Astrocyte of the spinal cord (primary cell): Measurements from ENCODE around the gene MKKS.
A peak's percentile ranks its signal among the peaks of the same experiment; 100 is the strongest.

Source experiments
- DNase-seq: peaks from one replicate; pipeline ENCODE4 v3.0.0; 2011; ENCODE audit warnings: low read depth, low spot score
- H3K4me3 ChIP-seq: 2 replicates; pipeline ENCODE4 v1.5.1; 2011; ENCODE audit warnings: low read depth, mild to moderate bottlenecking, low read length, moderate library complexity
- in situ Hi-C: cut with HindIII; loops from 2 replicates; pipeline ENCODE4 v1.10.0; 2017; ENCODE audit warnings: low sequenced_read_pairs
- TF ChIP-seq, protein P1 (sequence below): IDR thresholded peaks from 2 replicates; pipeline ENCODE4 v1.5.1; 2012; ENCODE audit warnings: low read depth, mild to moderate bottlenecking, low read length, inconsistent platforms

MKKS gene

DNA sequence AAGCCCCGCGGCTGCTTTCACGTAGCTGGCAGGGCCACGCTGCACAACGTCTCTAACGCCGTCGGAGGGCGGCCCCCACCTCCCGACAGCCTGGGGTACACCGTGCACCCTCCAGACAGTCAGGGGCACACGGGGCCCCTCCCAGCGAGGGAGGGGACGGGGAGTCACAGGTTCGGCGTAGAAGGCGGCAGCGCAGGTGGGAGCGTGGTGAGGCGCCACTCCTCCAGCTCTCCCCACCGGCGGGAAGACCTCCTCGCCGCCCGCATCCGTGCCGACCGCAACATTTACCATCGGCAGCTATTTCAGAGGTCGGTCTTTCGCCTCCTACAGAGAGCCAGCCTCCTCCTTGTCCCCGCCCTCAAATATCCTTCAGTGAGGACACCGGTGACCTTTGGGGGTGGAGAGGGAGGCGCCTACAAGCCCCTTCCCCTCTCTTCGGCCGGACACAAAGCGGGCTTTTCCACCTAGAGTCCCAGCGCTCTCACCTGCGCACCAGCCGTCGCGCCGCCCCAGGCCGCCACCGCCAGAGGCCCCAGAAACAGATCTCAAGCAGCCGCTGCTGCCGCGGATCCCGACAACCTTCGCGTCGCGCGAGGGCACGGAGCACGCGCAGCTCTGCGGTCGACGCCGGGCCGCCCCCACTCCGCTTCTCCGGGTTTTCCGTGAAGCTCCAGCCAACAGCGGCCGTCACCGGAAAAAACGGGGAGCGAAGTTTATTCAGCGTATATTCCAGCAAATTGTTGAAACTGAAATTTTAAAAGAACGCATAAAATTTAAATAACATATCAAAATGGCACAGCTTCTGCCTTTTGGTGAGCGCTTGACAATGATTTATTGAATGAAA is at the start of gene MKKS:
Gene MKKS (minus strand): TSS at position 600 of the 844 bp plus-strand sequence. CDS start 20,708 bp downstream, outside the sequence.
- TF ChIP-seq, protein P1, sequence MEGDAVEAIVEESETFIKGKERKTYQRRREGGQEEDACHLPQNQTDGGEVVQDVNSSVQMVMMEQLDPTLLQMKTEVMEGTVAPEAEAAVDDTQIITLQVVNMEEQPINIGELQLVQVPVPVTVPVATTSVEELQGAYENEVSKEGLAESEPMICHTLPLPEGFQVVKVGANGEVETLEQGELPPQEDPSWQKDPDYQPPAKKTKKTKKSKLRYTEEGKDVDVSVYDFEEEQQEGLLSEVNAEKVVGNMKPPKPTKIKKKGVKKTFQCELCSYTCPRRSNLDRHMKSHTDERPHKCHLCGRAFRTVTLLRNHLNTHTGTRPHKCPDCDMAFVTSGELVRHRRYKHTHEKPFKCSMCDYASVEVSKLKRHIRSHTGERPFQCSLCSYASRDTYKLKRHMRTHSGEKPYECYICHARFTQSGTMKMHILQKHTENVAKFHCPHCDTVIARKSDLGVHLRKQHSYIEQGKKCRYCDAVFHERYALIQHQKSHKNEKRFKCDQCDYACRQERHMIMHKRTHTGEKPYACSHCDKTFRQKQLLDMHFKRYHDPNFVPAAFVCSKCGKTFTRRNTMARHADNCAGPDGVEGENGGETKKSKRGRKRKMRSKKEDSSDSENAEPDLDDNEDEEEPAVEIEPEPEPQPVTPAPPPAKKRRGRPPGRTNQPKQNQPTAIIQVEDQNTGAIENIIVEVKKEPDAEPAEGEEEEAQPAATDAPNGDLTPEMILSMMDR: no peak
- peak; percentile 96 for DNase-seq
- in situ Hi-C loops: no loop called here
- peak within 1 kb of the TSS; percentile 88 for H3K4me3 ChIP-seq

DNA sequence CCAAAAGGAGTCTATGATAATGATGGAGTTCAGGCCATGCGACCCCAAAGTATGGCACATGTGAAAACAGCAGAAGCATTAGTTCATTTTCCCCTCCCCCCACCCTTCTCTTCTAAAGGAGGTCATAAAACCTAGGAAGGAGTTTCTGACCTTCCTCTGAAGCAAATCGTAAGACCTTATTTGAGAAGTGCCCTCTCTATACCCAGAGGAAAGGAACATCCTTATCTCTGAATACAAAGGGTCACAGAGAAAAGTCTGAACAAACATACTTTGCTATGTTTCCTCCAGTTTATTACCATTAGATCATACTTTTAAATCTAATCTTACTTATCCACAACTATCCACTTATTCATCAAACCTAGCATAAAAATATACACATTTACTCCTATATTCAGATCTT is 49.7 kb upstream of the MKKS start:
- in situ Hi-C loops: no loop called here
- no peak for DNase-seq
- no peak overlapping the region for H3K4me3 ChIP-seq
- TF ChIP-seq, protein P1: no peak

DNA sequence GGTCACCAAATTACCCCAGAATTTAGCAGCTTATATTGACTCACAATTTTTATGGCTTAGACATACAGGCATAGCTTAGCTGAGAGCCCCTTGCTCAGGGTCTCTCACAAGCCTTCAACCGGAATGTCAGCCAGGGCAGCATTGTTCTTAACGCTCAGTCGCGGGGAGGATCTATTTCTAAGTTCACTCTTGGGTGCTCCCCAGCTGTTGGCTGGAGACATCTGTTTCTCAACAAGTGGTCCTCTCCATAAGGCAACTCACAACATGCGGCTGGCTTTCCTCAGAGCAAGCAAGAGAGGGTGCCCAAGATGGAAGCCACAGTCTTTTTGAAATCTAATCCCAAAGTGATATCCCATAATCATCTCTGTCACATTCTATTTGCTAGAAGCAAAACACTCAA is 47.7 kb upstream of the MKKS start:
- TF ChIP-seq, protein P1: no peak
- in situ Hi-C loops: no loop called here
- DNase-seq: no peak
- no peak overlapping the region for H3K4me3 ChIP-seq

- DNase-seq: no peak
- TF ChIP-seq, protein P1: no peak
- no peak overlapping the region for H3K4me3 ChIP-seq
- in situ Hi-C loops: no loop called here
These were observed 44.9 kb upstream of the MKKS start for GRCh38 chr20:10478930-10479329.

- H3K4me3 ChIP-seq: no peak overlapping the region
- TF ChIP-seq, protein P1: no peak
- in situ Hi-C loops: no loop called here
- DNase-seq: no peak
These were observed 44.2 kb upstream of the MKKS start for GRCh38 chr20:10478205-10478604.

DNA sequence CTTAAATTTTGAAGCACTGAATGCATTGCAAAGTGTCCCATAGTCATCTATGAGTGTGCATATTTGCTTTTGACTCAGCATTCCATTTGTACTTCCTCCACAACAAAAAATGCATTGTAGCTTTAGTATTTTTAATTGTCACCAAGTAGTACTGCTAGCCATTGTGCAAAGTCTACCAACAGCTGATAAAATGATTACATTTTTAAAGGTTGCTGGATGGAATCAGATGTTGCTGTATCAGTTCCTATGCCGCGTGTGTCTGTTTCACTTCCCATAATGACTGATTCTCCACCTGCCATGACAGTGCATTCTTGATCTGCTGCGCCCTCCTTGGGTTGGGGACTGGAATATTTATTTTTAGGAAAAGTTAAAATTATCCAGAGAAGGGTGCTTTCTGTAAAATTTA is 42.3 kb upstream of the MKKS start:
- TF ChIP-seq, protein P1: no peak
- in situ Hi-C loops: no loop called here
- H3K4me3 ChIP-seq: no peak overlapping the region
- no peak for DNase-seq
